ENCODE measurements around the gene TRAF2. TPM values are rescaled to one million over a fixed set of nuclear protein-coding genes. Genes with fewer than 3 reads are reported as not detected.

Gene TRAF2
- total and polyA plus RNA-seq, 2 of the 13 experiments (the other 11 are each of a cell fraction or from before 2014, with no cell fraction given): 12.4 to 13.6 TPM

- TF ChIP-seq RERE (CRISPR knock-in tag; IDR thresholded peaks at IDR 0.05; ENCODE audit: low read depth): no peak
- TF ChIP-seq ZNF772 (CRISPR knock-in tag; IDR thresholded peaks at IDR 0.05): 0 out of 2 replicates have a peak, but pooled peaks have one; percentile 19
- peak; percentile 35 for TF ChIP-seq YY1 (IDR thresholded peaks at IDR 0.05; ENCODE audit: insufficient read depth, insufficient replicate concordance, low read depth, low read length)
- TF ChIP-seq ZFP36 (IDR thresholded peaks at IDR 0.05; ENCODE audit: borderline replicate concordance, low read depth, low read length, partially characterized antibody): no peak
- peak; percentile 17; the same call in 1 of the 2 replicates for TF ChIP-seq FOSL2 (CRISPR knock-in tag; IDR thresholded peaks at IDR 0.05)
- TF ChIP-seq ZNF746 (CRISPR knock-in tag; IDR thresholded peaks at IDR 0.05): no peak
- peak in 1 of 2 experiments; percentile 32; a peak in 1 of 4 replicates for TF ChIP-seq KLF16 (CRISPR knock-in tag; IDR thresholded peaks at IDR 0.05)
- no peak for TF ChIP-seq THAP8 (CRISPR knock-in tag; IDR thresholded peaks at IDR 0.05; ENCODE audit: borderline replicate concordance)
- no peak for TF ChIP-seq MXD1 (CRISPR knock-in tag; IDR thresholded peaks at IDR 0.05)
- peak; percentile 34; the same call in 1 of the 2 replicates for TF ChIP-seq PATZ1 (CRISPR knock-in tag; IDR thresholded peaks at IDR 0.05)
- peak; percentile 89; the same call in 1 of the 2 replicates for TF ChIP-seq ZBTB7B (CRISPR knock-in tag; IDR thresholded peaks at IDR 0.05)
- TF ChIP-seq HNF4G (IDR thresholded peaks at IDR 0.05; ENCODE audit: borderline replicate concordance, low read depth, low read length): no peak
- no peak for TF ChIP-seq HNF4G (CRISPR knock-in tag; IDR thresholded peaks at IDR 0.05; ENCODE audit: borderline replicate concordance, low read depth)
- no peak for TF ChIP-seq ZNF749 (CRISPR knock-in tag; IDR thresholded peaks at IDR 0.05; ENCODE audit: borderline replicate concordance)
- no peak for TF ChIP-seq PAX8 (CRISPR knock-in tag; IDR thresholded peaks at IDR 0.05; ENCODE audit: borderline replicate concordance)
- TF ChIP-seq ZNF280D (CRISPR knock-in tag; IDR thresholded peaks at IDR 0.05): 0 out of 2 replicates have a peak, but pooled peaks have one; percentile 21
- TF ChIP-seq TOPORS (CRISPR knock-in tag; IDR thresholded peaks at IDR 0.05): no peak
Observed at GRCh38 chr9:136947955-136948510, 61.7 kb downstream of the TRAF2 start (continued).
